Measurements from ENCODE around the gene RNF44.

RNF44 gene

GRCh38 chr5:176534640-176535039, 2.6 kb downstream of the RNF44 start:
- no peak for DNase-seq

- peak; percentile 54 for DNase-seq
These were observed 3.1 kb downstream of the RNF44 start for GRCh38 chr5:176533894-176534611.

- peak; percentile 66 for DNase-seq
These were observed 3.8 kb downstream of the RNF44 start for GRCh38 chr5:176533390-176533789.

- no peak for DNase-seq
These were observed 4.4 kb downstream of the RNF44 start for GRCh38 chr5:176532795-176533194.

- DNase-seq = no peak
These were observed 5.2 kb downstream of the RNF44 start for GRCh38 chr5:176531902-176532493.

GRCh38 chr5:176530983-176531901, 6.0 kb downstream of the RNF44 start:
- peak; percentile 75 for DNase-seq

- DNase-seq = no peak
These were observed 6.7 kb downstream of the RNF44 start for GRCh38 chr5:176530393-176530982.

GRCh38 chr5:176529741-176530141, 7.5 kb downstream of the RNF44 start:
- peak; percentile 41 for DNase-seq

- DNase-seq = no peak
These were observed 8.0 kb downstream of the RNF44 start for GRCh38 chr5:176529116-176529740.

GRCh38 chr5:176528761-176529115, 8.5 kb downstream of the RNF44 start:
- no peak for DNase-seq

GRCh38 chr5:176528301-176528700, 8.9 kb downstream of the RNF44 start:
- no peak for DNase-seq

- no peak for DNase-seq
These were observed 9.7 kb downstream of the RNF44 start for GRCh38 chr5:176527246-176528222.

- DNase-seq = no peak
These were observed 10.7 kb downstream of the RNF44 start for GRCh38 chr5:176526462-176526861.

GRCh38 chr5:176525677-176526076, 11.5 kb downstream of the RNF44 start:
- DNase-seq = no peak

GRCh38 chr5:176524987-176525386, 12.2 kb downstream of the RNF44 start:
- no peak for DNase-seq

GRCh38 chr5:176524138-176524537, 13.1 kb downstream of the RNF44 start:
- DNase-seq = no peak

- DNase-seq = no peak
These were observed 15.4 kb downstream of the RNF44 start for GRCh38 chr5:176521699-176522263.

GRCh38 chr5:176521286-176521685, 15.9 kb downstream of the RNF44 start:
- no peak for DNase-seq

- DNase-seq = no peak
These were observed 17.1 kb downstream of the RNF44 start for GRCh38 chr5:176519810-176520720.

- no peak for DNase-seq
These were observed 20.0 kb downstream of the RNF44 start for GRCh38 chr5:176517053-176517661.

Data from hematopoietic multipotent progenitor cell treated with erythropoietin and hydrocortisone succinate and interleukin-3 and kit ligand, for 6 days (in vitro differentiated cells).